Left lobe of liver (tissue), 2 donors: ENCODE measurements around the gene PDLIM4. TPM values are rescaled to one million over a fixed set of nuclear protein-coding genes. Genes with fewer than 3 reads are reported as not detected.

ENCODE experiments used
- ATAC-seq: fragments of 200-7000 bp; cut with Tn5 transposase; one replicate; pipeline ENCODE4 v1.9.1; 2020; ENCODE audit warnings: mild to moderate bottlenecking, moderate library complexity
- DNase-seq: peaks from one replicate; pipeline ENCODE4 v3.0.0-alpha.2; 2020; ENCODE audit warnings: low spot score
- total RNA-seq: library from RNA; stranded (reverse); gene quantifications from one replicate; pipeline ENCODE4 v1.2.1, GENCODE V29; 2021
- donor health status: DM: no; HTN: no; CAD: no; lungs with moderate emphysema.
- donor health status: DM: no; HTN: yes; CAD: no.

Gene PDLIM4
- total RNA-seq, 1 donor from 2014 or later = 0.88 TPM

DNA sequence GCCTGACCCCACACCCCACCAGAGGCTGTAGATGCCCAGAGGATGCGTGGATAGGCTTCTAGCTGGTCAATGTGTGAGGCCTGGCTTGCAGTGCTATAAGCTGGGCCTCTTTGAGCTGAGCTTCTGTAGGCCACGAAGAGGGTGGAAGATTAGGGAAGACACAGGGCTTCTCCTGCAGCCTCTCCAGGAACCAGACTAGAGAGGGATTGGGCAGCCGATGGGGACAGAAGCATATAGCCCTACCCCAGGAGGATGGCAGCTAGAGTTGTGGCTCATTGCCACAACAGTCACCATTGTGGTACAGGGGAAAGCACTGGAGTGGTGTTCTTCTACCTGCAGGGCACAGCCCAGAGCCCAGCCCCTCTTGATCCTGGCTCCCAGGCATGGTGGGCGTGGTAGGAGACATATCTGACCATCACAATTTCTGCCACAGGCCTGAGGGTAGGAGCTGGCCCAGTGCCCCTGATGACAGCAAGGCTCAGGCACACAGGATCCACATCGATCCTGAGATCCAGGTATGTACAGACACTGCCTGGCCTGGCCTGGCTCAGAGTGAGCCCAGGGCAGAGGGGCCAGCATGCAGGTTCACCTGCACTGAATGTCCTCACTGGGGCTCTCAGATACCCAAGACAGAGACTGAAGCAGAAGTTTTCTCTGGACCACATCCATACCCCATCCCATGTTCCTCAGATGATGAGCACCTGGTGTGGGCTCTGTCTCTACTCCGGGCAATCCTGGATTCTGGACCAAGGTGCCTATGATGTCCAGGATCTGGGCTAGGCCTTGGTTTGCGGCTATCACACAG lies 8.7 kb downstream of the PDLIM4 start:
- DNase-seq (peak; percentile 40), ATAC-seq (no peak)

DNA sequence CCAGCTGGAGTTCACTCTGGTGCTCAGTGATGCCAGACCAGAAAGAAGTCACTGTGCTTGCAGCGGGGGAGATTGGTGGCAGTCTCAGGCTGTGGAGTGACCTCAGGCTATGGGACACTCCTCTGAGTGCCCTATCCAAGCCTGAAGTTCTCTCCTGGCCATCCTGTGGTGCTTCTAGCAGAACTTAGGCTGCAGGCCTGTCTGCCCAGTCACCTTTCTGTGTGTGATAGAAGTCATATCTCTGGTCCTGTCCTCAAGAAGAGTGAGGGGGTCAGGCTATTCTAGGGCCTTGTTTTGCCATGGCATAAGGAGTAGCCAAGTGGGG lies 9.3 kb downstream of the PDLIM4 start:
- DNase-seq = peak; percentile 18

DNA sequence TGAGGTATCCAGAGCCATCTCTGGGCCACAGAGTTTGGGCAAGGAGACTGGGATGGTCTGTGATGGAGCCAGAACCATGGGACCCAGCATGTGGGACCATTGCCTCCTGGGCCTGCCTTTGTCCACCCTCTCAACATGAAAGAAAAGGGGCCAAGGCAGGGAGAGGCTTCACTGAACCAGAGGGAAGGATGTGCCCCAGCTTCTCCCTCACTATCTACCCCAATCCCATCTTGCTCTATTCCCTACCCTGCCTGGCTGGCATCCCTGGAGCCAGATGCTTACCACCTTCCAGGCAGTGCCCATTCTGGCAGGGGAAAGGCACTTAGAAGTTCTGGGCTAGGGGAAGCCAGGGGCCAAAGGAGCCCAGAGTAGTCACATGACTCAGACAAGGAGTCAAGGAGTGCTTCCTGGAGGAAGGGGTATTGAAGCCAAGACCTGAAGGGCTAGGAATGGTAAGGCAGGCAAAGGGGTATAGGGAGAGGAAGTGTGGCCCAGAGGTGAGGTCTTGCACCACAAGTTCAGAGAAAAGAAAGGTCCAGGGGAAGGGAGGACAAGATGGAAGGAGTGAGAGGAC lies 9.8 kb downstream of the PDLIM4 start:
- ATAC-seq (no peak), DNase-seq (peak; percentile 23)

More for the DNA sequence above, 9.3 kb downstream of the PDLIM4 start:
- no peak for ATAC-seq

DNA sequence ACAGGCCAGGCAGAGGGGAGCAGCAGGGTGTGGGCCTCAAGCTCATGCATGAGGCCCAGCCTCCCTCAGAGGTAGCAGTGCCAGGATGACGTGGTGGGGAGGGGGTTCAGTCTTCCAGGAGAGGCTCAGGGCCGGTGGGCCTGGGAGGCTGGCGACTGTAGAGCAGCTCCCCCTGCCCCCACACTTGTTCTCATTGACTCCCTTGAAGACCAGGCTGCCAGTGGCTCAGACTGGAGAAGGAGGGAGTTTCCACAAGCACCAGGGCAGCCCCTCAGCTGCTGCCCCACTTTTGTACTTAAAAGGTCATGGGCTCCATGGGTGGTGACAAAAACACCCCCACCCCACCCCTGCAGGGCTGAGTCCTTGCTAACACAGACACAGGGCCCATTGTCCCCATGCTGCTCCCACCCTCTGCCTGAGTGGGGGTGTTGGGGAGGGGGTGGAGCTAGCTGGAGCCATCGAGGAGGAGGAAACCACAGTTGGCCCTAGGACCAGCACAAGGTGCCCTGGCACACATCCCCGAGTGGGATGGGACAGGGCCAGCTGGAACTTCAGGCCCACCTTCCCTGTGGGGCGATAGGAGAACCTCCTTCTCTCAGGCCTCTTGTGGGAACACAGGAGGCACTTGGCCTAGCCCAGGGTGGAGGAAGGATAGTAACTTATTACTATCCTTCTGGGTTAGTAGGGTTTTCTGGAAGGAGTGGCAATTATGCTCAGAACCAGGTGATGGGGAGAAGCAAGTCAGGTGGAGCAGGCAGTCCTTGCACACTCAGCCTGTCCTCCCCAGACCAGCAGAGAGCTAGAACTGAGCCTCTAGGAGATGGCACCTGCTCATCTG lies 10.7 kb downstream of the PDLIM4 start:
- no peak for ATAC-seq

DNA sequence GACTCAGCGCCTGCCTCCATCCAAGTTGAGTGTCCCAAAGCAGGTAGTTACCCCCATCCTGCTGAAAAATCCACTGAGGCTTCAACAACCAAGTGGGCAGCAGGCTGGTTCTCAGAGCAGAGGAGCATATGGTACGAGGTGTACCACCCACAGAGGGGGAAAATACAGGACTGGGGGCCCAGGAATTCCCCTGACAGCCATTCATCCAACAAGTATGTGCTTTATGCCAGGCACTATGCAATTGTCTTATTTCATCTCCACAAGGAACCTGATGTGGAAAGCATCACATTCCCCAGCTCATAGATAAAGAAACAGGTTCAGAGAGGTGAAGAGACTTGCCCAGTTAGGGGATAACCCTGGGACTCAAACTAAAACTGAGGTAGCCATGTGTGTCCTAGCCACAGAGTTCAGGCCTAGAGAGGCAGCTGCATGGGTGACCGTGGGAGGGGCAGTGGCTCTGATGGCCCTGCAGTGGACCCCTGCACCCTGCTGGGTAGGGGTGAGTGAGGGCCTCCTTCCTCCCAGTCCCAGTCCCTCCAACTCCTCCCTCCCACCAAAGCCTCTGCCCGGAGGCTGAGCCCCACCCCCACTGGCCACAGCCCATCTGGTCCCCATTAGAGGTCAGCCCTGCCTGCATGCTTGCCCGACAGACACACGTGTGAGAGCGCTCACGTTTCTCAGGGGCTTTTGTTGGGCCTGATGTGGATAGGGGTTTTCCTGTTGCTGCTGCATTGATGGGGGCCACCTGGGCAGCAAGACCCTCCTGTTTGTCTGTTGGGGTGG lies 11.5 kb downstream of the PDLIM4 start:
- DNase-seq = peak; percentile 43
- ATAC-seq = no peak

More for the DNA sequence above, 10.7 kb downstream of the PDLIM4 start:
- DNase-seq = peak; percentile 39

DNA sequence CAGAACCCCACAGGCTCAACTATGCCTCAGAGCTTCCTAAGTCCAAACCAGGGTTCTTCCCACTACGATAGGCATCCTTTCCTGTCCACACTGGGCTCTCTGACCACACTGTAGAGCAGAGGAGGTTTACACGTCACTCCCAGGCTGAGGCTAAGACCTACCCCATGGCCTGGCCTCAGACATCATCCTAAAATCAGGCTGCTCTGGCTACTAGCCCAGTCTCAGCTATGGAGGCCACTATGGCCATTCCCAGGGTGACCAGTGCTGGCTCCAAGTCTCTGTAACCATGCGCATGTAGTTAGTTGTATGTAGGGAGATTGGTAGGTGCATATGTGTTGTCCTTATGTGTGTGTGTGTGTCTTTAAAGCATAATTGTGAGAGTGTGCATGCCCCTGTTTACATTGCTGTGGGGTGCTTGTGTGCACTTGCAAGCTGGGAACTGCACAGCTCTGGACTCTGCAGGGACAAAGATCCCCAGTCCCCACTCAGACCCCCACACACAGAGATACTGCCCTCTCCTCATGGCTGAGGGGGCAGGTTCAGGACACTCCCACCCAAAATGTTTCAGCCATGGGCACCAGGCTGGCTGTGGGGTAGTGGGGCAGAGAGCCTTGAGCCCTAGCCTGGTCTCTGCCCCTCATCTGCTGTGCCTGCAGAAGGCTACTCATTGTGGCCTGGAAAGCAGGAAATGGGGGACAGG lies 12.3 kb downstream of the PDLIM4 start:
- ATAC-seq = no peak
- DNase-seq = peak; percentile 31

DNA sequence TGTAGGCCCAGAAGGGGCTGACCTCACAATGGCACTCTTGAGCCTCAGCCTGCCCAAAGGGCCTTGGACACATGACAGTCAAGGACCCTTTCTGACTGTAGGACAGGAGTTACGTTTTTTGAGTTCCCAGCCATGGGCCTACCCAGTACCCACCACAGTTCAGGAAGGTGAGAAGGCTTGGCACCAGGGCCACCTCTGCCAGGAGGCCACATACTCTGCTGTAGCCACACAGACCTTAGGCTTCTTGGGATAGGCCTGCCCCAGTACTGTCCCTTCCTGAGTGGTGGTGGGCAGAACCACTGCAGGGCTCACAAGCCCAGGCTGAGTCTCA lies 12.8 kb downstream of the PDLIM4 start:
- no peak for DNase-seq

DNA sequence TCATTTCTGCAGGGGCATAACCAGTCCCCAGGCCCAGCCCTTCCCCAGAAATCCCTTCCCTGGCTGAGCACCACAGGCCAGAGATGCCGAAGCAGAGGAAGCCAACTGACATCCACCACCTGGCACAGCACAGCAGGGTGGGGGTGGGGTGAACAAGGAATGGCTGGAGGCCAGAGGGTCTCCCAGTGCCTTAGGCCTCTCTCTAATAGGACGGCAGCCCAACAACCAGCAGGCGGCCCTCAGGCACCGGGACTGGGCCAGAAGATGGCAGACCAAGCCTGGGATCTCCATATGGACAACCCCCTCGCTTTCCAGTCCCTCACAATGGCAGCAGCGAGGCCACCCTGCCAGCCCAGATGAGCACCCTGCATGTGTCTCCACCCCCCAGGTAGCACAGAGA lies 13.2 kb downstream of the PDLIM4 start:
- peak; percentile 27 for DNase-seq
- no peak for ATAC-seq

More for the DNA sequence above, 12.8 kb downstream of the PDLIM4 start:
- ATAC-seq = no peak

DNA sequence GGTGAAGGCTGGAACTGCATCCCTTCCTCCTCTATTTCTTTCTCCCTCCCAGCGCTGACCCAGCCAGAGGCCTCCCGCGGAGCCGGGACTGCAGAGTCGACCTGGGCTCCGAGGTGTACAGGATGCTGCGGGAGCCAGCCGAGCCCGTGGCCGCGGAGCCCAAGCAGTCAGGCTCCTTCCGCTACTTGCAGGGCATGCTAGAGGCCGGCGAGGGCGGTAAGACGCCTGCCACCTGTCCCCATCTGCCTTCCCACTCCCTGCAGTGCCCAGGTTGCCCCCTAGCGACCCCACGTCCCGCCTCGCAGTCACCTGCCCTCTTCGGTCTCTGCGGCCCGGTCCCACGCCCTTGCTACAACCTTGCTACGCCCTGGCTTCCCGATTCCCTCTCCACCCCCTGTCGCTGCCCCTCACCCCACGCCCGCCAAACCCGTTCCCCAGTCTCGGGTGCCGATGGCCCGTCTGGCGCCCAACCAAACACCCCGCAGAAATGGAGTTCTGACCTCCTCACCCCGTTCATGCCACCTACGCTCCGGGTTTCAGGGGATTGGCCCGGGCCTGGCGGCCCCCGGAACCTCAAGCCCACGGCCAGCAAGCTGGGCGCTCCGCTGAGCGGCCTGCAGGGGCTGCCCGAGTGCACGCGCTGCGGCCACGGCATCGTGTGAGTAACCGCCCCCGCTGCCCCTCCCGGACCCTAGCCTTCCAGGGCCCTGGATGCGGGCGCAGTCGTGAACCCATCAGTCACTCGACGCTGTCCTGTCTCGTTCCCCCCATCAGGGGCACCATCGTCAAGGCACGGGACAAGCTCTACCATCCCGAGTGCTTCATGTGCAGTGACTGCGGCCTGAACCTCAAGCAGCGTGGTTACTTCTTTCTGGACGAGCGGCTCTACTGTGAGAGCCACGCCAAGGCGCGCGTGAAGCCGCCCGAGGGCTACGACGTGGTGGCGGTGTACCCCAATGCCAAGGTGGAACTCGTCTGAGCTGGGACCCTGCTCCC lies 14.1 kb downstream of the PDLIM4 start:
- ATAC-seq = peak; percentile 7
- peak; percentile 46 for DNase-seq

DNA sequence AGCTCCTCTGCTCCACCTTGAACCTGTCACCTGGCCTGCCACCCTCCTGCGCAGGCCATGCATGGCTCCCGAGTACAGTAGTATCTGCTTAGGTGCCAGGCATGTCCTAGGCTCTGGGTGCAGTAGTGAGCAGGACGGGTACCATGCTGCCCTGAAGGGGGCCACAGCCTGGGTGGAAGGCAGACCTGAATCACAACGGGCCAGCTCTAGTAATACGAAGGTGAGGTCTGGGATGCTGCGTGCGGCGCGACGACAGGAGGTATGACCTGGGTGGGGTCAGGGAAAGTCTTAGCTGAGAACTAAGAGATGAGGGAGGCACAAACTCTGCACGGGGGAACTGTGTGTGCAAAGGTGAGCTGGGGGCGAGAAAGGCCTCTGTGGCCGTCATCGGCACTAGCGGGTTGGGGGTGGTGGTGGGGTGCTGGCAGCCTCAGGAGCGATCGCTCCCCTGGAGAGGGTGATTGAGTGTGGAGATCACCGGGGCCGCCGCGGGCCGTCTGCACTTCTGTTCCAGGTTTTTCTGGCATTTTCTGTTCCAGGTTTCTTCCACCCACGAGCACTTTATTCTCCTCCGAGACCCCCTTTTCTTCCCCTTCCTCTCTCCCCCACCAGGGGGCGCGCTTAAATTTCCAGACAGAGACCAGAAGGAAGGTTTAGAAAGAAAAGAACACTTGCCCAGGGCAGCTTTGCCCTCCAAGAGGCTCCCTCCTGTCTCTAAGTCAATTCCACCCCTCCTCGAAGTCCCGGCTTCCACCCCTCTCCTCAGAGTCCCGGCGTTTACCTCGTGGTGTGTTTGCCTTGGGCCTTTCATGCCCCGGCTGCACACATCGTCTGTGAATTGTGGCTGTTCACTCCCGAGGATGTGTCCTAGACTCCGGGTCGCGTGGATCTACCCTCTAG lies 15.1 kb downstream of the PDLIM4 start:
- ATAC-seq (peak; percentile 84), DNase-seq (peak; percentile 62)

DNA sequence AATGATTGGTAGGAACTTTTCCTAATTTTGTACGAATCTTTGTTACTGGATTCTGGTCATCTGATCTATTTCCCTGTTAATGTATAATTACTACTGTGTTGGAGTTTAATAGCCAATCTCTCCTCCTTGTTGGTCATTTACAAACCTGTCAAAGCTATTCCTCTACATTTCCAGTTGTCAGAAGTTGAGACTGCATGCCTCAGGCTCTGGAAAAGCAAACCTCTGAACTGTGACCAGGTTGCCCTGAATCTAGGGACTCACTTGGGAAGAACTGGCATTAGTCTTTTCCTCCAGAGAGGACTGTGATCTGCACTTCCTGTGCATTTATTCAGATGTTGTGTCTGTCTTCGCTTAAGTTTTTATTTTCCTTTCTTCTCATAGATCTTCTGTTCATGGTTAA lies 16.1 kb downstream of the PDLIM4 start:
- ATAC-seq = no peak
- no peak for DNase-seq

DNA sequence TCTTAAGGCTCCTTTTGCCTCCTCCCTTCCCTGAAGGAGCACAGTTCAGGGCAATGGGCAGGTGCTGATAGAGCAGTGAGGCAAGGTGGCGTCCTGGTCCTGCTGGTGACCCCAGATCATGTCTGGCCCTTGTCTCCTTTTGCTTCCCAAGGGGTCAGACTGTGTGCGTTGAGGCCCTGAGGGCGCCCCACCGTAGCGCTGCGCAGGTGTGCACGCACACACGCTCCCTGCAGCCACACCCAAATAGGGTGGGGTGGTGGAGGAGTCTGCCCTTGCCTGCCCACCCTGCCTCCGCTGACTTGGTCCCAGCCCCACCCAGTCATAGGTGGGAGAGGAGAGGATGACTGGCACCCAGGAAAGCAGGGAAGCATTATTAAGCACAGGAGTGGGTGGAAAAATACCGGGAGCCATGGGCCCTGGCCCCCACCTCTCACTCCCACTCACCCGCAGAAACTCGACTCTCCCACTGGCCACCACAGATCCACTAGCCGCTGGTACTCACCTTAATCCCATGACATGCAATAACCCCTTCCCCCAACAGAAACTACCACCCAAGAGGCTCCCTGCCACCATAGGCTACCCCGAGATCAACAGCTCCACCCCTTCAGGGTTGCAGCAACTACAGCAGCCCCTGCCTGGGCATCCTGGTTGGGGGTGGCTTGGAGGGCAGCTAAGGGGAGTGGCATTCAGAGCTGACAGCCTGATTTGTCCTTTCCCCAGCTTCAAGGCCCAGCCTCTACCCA lies 16.7 kb downstream of the PDLIM4 start:
- ATAC-seq = no peak
- DNase-seq = no peak

DNA sequence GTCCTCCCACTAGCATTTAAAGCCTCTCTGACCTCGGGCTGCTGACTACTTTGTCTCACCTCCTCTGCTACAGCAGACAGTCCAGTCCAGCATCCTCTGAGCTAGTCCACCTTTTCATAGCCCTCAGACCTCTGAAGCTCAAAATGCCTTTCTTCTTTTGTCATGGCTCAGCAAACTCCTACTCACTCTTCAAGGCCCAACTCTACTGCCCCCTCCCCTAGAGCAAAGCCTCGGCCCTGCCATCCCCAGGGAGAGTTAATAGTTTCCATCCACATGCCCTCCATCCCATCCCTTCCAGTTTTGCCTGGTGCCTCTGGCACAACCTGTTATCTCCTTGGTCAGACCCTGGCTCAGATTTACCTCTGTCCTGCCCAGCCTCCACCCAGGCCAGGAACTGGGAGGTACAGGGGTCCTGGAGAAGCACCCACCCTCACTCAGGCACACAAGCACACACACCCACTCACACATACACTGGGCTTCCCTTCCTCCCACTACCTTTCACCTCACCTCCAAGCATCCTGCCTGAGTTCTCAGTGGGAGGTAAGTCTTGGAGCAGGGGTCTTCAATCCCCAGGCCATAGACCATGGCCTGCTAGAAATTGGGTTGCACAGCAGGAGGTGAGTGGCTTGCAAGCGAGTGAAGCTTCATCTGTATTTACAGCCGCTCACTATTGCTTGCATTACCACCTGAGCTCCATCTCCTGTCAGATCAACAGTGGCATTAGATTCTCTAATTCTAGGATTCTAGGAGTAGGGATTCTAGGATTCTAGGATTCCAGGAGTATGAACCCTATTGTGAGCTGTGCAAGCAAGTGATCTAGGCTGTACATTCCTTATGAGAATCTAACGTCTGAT lies 18.1 kb downstream of the PDLIM4 start:
- DNase-seq = no peak

DNA sequence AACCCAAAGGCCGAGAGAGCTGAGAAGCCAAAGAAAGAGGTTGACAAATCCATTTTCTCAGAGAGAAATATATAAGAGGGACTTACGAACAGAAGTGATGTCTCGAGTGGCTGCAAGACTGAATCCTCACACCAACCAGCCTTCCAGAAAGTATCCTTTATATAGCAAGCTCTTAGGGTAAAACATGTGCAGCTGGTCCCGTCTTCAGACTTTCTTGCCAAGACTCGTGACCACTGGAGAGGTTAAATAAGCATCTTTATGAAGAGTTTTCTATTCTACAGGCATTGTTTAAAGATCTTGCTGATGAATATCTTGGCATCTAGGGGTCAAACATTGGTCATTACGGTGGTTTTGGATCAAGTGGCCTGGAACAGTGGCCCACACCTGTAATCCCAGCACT lies 19.8 kb downstream of the PDLIM4 start:
- ATAC-seq = no peak
- DNase-seq = no peak

More for the DNA sequence above, 18.1 kb downstream of the PDLIM4 start:
- ATAC-seq = no peak

DNA sequence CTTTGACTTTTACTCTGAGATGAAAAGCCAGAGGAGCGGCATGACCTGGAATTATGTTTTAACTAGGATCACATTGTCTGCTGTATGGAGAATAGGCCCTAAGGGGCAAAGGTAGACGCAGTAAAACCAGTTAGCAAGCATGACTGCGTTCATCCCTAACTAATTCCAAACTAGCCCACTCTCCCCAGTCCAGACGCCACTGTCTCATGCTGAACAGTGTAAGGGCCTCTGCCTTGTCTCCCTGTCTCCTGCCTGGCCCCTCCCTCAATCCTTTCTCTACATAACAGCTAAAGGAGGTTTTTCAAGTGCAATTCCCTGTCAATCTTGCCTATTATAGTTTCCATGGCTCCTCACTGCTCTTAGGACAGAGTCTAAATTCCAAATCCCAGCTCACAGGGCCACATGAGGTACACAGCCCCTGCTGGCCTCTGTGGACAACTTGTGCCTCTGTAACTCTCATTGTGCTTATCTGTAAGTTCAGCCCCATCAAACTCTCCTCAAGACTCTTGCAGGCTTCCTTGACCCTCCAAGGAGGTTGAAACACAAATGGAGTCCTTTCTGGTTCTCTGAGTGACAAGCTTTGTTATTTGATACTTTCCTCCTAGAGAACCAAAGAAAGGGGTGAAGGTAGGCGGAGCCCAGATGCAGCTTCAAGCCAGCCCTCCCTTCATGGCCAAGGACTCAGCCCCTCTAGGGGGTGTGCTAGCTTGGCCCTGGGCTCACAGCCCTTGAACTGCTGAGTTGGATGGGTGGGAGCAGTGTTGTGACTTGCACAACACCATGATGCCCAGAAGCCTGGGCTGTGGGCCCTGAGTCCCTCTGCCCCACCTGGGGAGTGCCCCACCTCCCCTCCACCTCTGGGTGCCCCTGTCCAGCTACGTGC lies 20.7 kb downstream of the PDLIM4 start:
- ATAC-seq = peak; percentile 83
- no peak for DNase-seq

DNA sequence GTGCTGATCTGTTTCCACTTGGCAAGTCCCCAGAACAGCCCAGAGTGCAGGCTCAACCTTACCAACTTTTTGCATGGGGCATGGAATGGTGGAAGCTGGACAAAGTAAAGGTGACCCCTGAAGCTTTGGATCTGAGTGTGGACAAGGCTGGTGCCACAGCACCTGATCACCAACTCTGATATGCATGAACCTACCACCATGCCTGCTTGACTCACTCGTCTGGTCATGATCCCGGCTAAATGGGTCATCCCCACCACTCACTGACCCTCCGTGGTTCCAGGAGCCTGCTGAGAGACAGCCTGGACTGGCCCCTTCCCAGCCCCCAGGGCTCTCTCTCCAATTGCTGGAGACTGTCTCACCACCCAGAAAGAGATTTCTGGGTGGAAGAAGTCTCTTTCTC lies 22.3 kb downstream of the PDLIM4 start:
- no peak for ATAC-seq
- DNase-seq = no peak
